Tongue (tissue), 2 donors: ENCODE results near the gene PAX6. TPM values are rescaled to one million over a fixed set of nuclear protein-coding genes. Genes with fewer than 3 reads are reported as not detected.

Experiments used
- DNase-seq: peaks from one replicate; pipeline ENCODE4 v3.0.0-alpha.2; 2015
- total RNA-seq: library from RNA; depleted of rRNA; stranded (reverse); fragments of >200 nt; gene quantifications from one replicate; pipeline ENCODE4 v1.2.3, GENCODE V29; 2014

The PAX6 gene
- total RNA-seq, 1 donor from 2014 or later = 0.92 TPM

GRCh38 chr11:31798057-31798553 is 13.0 kb downstream of the PAX6 start:
- DNase-seq = no peak

GRCh38 chr11:31797190-31798056 is 13.7 kb downstream of the PAX6 start:
- DNase-seq = no peak

DNA sequence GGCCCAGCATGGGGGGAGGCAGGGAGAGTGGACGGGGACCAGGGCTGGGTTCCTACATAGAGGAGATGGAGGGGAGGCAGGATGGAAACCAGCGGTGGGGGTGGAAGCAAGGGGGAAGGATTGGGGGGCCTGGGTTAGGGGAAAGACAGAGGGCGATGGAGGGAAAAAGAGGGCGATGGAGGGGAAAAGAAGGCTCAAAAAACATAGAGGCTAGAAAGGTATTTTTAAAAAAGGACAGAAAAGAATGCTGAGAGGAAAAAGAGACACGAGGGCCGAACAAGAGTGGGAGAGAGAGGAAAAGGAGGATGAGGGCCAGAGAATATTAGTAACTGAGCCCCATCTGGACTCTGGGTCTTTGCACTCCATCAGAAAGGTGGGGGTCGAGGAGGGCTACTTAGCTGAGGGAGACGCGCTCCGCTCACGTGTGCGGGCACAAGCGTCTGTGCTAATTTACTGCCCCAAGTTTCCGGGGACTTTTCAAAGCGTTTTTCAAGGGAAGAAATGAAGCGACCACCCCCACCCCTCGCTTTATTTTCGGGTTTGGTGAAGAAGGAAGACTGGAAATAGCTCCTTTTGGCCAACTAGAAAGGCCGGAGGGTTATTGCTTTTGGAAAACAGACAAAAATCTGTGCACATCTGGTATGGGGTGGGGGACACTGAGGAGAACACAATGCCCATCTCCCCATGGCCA is 14.5 kb downstream of the PAX6 start:
- DNase-seq = no peak

DNA sequence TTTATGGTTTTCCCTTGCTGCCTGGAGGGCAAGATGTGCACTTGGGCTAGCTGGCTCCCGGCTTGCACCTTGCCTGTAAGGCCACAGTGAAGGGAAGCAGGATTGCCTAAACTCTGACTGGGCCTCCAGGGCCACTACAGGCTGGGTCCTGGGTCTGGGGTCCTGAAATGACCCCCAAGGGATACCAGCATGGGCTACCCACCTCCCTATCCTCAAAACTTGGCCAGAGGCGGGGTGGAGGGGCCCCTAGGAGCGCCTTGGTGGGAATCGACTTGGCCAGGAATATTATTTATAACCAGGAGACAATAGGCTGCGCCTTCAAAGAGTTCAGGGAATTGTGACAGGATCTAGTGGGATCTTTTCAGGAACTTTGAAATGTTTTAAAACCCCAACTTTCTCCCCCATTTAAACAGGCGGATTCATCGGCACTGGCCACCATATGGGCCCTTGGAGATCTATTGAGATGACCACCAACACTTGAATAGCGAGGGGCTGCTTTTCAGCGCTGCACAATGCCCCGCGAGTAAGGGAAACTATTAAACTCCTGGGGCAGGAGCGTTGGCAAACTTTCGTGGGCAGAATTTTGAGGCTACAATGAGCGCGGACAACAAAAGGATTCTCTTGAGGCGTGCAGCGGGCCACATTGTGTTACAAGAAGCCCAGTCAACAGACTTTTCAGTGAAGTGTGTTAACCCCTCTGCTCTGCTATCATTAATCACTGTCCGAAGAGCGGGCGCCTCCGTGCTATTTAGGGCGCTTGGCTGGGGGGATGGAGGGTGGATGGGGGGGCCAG is 15.2 kb downstream of the PAX6 start:
- no peak for DNase-seq

GRCh38 chr11:31794548-31794947 is 16.6 kb downstream of the PAX6 start:
- DNase-seq = no peak

DNA sequence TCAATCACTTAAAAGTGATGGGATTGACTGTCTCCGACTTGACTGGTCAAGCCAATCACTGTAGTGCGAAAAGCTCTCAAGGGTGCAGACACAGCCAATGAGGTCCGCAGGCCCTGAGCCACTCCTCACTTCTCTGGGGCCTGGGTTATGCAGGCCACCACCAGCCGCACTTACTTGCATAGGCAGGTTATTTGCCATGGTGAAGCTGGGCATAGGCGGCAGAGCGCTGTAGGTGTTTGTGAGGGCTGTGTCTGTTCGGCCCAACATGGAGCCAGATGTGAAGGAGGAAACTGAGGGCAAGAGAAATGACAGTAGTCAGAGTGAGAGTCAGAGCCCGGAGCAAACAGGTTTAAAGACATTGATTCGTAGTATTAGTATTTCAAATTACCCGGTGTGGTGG is 17.9 kb downstream of the PAX6 start:
- DNase-seq = no peak

- no peak for DNase-seq
Measured at GRCh38 chr11:31792456-31792855, 18.7 kb downstream of the PAX6 start.

- DNase-seq = no peak
Measured at GRCh38 chr11:31792036-31792435, 19.1 kb downstream of the PAX6 start.

DNA sequence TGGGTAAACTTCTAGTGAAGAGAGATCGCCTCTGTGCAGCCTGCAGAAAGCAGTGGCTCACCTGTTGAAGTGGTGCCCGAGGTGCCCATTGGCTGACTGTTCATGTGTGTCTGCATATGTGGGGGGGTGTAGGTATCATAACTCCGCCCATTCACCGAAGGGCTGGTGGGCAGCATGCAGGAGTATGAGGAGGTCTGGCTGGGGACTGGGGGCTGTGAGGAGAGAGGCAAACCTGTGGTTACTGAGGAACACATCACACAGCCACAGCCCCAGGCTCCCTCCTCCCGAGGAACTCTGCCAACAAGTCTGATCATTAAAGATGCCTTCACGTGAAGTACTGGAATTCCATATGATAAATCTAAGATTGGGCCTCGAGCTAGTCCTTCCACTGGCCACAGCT is 20.5 kb downstream of the PAX6 start:
- DNase-seq = no peak

DNA sequence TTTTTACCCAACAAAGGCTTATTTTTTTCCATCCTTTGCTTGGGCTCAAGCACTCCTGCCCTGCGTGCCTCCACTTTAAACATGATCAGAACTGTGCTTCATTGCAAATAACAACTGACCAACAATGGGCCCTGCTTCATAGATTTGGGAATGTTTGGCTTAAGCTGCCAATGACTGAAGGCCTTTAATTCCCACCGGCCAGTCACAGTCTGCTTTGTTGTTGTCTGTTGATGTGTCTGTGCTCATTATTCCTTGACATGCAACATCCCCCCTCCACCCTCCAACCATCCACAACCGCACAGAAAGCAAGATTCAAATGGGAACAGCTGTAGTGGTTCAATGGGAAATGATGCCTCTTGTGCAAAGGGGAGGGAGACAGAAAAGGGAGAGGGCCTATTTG is 23.0 kb downstream of the PAX6 start:
- no peak for DNase-seq

DNA sequence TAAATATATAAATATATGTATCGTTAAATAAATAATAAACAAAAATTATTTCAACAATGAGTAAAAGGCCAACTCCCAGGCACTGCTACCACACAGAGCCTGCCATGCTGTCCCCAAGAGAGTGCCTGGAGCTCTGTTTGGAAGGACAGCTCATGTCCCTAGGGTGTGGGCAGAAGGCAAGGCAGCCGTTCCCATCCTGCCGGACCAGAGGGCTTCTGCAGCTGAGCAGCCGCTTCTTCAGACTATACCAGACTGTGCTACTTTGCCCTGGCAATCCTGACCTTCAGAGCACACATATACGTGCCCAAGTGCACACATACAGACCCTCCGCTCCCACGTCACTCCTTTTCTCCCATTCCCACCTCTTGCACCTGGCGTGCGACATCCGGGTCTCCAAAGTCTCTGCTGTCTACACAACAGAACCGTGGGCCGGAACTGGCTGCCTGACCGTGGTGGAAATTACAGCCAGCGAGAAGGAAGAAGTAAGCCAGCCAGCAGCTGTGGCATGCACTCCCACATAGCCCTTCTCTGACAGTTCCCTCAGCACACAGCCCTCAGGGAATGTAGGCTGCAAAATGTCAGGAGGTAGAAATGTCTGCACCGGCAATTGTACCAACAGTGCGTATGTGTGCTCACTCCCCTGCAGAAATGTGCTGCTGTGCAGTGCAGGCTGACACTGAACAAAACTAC is 24.0 kb downstream of the PAX6 start:
- DNase-seq = no peak

- no peak for DNase-seq
Measured at GRCh38 chr11:31784611-31785010, 26.5 kb downstream of the PAX6 start.

DNA sequence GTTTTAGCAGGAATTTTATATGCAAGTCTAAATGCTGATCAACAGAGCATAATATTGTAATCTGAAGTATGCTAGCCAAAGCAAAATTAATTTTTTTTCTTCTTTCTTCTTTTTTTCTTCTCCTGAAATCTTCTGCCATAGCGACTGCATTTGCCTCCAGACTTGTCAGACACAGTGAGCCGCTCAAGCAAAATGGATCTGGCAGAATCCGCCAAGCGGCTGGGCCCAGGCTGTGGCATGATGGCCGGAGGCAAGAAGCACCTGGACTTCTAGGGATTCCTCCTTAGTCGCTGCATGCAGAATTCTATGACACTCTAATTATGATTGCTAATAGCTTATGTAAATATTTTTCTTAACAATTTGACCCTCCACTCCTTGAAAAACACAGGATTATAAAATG is 27.9 kb downstream of the PAX6 start:
- no peak for DNase-seq

- no peak for DNase-seq
Measured at GRCh38 chr11:31782257-31782656, 28.9 kb downstream of the PAX6 start.

- DNase-seq = no peak
Measured at GRCh38 chr11:31780480-31780971, 30.6 kb downstream of the PAX6 start.

DNA sequence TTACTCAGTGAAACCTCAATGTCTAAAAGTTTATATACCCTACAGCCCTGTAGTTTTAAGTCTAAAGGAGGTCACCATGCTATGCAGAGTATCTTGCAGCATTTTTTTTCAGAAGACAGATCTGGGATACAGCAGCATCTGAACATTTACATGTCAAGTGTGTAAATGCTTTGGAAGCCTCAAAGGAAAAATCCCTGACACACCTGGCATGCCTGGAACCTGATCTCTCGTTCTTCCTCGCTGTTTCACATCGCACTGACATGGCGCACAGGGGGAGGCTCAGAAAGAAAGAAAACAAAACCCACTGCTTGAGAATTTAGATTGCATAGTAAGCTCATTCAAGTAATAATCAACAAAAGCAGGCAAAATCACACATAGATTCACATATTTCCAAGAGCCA is 31.0 kb downstream of the PAX6 start:
- no peak for DNase-seq

DNA sequence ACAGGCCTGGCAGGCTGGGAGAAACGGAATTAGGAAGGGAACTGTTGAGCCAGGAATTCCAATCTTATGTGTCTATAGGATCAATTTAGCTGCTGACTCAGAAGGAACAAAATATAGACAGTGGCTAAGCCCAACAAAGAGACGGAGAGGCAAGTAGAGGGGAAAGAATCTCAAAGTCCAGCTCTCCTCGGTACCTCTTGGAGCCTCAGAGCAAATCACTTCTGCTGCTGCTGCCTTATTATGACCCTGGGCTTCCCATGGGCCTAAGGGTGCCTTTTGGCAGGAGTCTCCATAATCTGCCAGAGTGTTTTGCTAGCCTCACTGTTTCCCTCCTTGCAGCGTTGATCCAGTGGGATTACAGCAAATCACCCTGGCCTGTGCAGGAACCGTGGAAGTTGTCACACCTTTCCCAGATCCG is 31.7 kb downstream of the PAX6 start:
- peak; percentile 62 for DNase-seq

- no peak for DNase-seq
Measured at GRCh38 chr11:31772412-31772811, 38.7 kb downstream of the PAX6 start.

DNA sequence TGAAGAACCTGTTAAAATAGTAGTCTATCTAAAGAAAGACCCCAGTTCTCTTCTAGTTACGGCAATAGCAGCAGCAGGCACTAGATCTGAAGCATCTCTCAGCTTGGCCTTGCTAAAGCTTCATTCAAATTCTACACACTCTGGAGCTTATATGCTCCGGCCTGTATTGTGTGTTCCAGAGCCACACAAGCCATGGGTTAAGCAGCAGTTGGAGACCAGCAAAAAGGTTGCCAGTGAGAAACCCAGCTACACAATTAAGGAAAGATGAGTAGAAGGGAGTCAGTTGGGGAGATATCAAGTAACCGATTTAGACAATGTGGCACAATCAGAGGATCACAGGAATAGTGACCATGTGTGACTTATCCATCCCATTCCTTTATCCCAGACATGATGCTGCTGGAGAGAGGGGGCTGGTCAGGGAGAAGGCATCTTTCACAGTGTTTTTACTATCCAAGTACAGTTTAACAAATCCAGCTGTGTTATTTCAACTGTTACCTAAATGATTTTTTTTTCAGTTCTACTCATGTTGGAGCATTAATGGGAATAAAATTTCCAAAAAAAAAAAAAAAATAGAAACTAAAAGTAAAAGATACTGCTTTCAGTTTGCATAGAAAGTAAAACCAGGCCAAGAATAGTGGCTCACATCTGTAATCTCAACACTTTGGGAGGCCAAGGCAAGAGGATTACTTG is 41.0 kb downstream of the PAX6 start:
- DNase-seq = no peak

GRCh38 chr11:31768749-31769640 is 42.1 kb downstream of the PAX6 start:
- DNase-seq = no peak
